ENCODE results near the gene PUM2. TPM values are rescaled to one million over a fixed set of nuclear protein-coding genes. Genes with fewer than 3 reads are reported as not detected.

PUM2 gene
- total and polyA plus RNA-seq, 8 donors = 86.4 to 129 (median 118) TPM

DNA sequence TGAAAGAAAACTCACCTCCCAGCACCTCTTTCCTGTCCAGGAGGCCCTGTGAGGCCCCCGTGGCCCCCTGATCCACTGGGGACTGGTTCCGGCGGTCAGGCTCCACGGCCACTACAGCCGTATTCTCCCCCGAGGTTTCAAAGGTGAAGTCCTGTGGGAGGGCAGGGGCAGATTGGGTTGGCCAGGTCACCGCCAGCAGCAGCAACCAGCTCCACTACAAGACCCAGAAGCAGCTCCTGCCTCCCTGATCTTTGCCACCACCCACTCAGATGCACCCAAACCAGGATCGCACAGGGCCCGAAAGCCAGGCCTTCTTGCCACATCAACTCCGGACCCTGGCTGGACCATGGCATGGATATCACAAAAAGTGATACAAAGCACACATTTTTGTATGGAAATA is 147.6 kb downstream of the PUM2 start:
- TF ChIP-seq, protein P1, sequence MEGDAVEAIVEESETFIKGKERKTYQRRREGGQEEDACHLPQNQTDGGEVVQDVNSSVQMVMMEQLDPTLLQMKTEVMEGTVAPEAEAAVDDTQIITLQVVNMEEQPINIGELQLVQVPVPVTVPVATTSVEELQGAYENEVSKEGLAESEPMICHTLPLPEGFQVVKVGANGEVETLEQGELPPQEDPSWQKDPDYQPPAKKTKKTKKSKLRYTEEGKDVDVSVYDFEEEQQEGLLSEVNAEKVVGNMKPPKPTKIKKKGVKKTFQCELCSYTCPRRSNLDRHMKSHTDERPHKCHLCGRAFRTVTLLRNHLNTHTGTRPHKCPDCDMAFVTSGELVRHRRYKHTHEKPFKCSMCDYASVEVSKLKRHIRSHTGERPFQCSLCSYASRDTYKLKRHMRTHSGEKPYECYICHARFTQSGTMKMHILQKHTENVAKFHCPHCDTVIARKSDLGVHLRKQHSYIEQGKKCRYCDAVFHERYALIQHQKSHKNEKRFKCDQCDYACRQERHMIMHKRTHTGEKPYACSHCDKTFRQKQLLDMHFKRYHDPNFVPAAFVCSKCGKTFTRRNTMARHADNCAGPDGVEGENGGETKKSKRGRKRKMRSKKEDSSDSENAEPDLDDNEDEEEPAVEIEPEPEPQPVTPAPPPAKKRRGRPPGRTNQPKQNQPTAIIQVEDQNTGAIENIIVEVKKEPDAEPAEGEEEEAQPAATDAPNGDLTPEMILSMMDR (IDR thresholded peaks at IDR 0.05) = no peak
- no peak for ATAC-seq
- intact Hi-C loops (cut with DNase I) = no loop called here
- H3K4me3 ChIP-seq = no peak overlapping the region
- no peaks in the 10 kb centered on the region for H3K9me3 ChIP-seq
- peaks cover 0 to 15% of the 10 kb centered on the region in 2 donors for H3K36me3 ChIP-seq
- no peaks in the 10 kb centered on the region for H3K27me3 ChIP-seq
- DNase-seq = peak in 1 of 4 donors; percentile 65
- H3K27ac ChIP-seq = no peak overlapping the region
- H3K4me1 ChIP-seq = peaks cover 5 to 25% of the 10 kb centered on the region in 2 donors

DNA sequence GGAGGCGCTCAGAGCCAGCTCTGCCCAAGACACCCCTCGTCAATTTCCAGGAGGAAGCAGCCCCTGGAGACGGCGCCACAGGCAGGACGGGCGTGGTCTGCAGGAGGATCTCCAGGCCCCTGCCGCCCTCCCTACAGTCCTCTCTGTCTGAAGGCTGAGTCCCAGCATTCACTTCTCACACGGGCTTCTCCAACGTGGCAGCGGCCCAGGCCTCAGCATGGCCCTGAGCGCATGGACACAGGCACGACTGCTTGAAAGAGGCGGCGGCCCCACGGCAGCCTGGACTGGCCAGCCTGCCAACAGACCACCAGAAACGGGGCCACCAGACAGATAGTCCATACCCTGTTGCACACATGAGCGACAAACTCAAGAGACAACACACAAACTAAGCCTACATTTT is 149.0 kb downstream of the PUM2 start:
- Histone ChIP-seq H3K27ac (no peak overlapping the region), H3K27me3 (no peaks in the 10 kb centered on the region), H3K4me1 (peaks cover 5 to 26% of the 10 kb centered on the region in 2 donors), H3K4me3 (no peak overlapping the region), H3K36me3 (peaks cover 0 to 15% of the 10 kb centered on the region in 2 donors), H3K9me3 (no peaks in the 10 kb centered on the region)
- ATAC-seq (no peak), DNase-seq (no peak)
- intact Hi-C loops (cut with DNase I) = no loop called here
- TF ChIP-seq, protein P1 (IDR thresholded peaks at IDR 0.05) = no peak

DNA sequence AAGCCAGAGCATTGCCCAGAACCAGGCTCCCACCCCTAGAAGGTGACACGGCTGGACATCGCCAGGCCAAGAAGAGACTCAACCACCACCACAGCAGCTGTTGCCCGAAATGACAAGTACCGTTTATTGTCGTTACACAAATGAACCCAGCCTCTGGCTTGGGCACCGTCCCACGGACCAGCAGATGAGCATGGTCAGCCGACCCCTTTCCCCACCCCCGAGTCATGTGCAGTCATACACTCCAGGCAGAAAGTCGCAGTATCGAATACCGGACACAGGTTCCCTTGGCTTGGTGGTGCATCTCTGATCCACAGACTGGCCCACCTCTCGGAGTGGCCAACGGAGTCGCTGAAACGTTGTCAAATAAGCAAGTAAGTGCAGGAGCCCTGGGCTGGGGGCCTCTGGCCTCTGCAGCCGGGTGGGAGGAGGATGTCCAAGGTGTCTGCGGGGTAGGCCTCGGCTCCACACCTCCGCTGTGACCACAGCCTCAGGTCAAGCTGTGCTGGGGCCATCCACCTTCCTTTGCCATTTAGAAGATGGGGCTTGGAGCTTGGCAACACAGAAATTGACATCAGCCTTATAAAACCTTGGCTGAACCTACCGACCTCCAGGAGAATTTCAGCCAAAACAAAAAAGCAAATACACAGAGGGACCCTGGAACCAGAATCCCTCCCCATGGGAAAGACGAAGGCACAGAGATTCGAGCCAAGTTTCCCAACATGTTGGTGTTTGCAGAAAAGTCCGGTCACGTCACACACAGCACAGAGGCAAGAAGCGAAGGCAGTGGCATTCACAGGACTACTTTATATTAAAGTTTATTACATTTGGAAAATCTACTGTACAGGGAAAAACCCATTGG is 149.7 kb downstream of the PUM2 start:
- H3K4me1 ChIP-seq = peaks cover 5 to 26% of the 10 kb centered on the region in 2 donors

DNA sequence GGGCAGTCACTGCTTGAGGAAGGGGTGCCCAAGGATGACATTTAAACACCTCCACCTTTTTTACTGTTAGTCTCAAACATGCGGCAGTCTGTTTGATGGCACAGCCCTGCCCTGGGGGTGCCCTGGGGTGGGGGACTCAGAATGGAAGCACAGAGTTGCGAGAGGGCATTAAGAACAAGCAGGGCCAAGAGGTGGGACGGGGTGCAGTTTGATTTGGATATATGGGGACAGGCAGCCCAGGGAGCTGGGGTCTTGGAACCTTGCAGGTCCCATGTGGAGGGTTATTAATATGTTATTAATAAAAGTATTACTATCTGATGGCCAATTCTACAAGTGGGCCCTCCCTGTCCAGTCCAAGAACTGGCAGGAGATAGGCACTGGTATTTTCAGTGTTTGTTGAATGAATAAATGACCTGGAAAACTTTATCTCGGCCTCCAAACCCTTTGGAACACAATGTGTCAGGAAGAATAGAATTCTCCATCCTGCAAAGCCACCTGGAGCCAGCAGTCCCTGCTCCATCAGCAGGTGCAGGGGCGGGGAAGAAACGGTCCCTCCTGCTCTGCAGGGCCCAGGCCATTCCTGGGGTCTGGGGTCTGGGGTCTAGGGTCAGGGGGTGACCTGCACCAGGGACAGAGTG is 150.9 kb downstream of the PUM2 start:
- H3K36me3 ChIP-seq = peaks cover 0 to 15% of the 10 kb centered on the region in 2 donors
- peaks cover 5 to 14% of the 10 kb centered on the region in 2 donors for H3K4me1 ChIP-seq
- ATAC-seq = no peak
- H3K4me3 ChIP-seq = no peak overlapping the region
- TF ChIP-seq, protein P1 (IDR thresholded peaks at IDR 0.05) = no peak
- intact Hi-C loops (cut with DNase I) = no loop called here
- peak overlapping the region in 1 of 2 donors; percentile 3 for H3K27ac ChIP-seq
- no peaks in the 10 kb centered on the region for H3K9me3 ChIP-seq
- DNase-seq = peak in 1 of 4 donors; percentile 50
- no peaks in the 10 kb centered on the region for H3K27me3 ChIP-seq

More for the DNA sequence above, 149.7 kb downstream of the PUM2 start:
- Histone ChIP-seq H3K36me3 (peaks cover 0 to 15% of the 10 kb centered on the region in 2 donors), H3K4me3 (no peak overlapping the region), H3K27ac (no peak overlapping the region), H3K9me3 (no peaks in the 10 kb centered on the region), H3K27me3 (no peaks in the 10 kb centered on the region)
- TF ChIP-seq, protein P1 (IDR thresholded peaks at IDR 0.05) = no peak
- no peak for ATAC-seq
- DNase-seq = peak in 1 of 4 donors; percentile 70
- intact Hi-C loops (cut with DNase I) = no loop called here
